MM.1S (cell line): ENCODE results near the gene RFFL.

Source experiments
- DNase-seq: peaks from one replicate; pipeline ENCODE4 v3.0.0-alpha.2; 2015
- H2AFZ ChIP-seq: fragments of 300-600 bp; sonication (generic); 2 replicates; pipeline ENCODE4 v1.6.0; 2016; ENCODE audit warnings: antibody characterized with exemption, low read length
- H3F3A ChIP-seq: fragments of 300-600 bp; sonication (generic); 2 replicates; pipeline ENCODE4 v1.6.1; 2016; ENCODE audit warnings: mild to moderate bottlenecking, antibody characterized with exemption, low read length, moderate library complexity, mixed read lengths; ENCODE audit not compliant: insufficient read depth
- H3K27ac ChIP-seq: fragments of 300-600 bp; sonication (generic); 2 replicates; pipeline ENCODE4 v1.5.1; 2016; ENCODE audit warnings: mild to moderate bottlenecking, low read length
- H3K27me3 ChIP-seq: fragments of 300-600 bp; sonication (generic); replicated peaks from 2 replicates; pipeline ENCODE4 v1.6.0; 2016; ENCODE audit warnings: low read length; ENCODE audit not compliant: insufficient read depth
- H3K36me3 ChIP-seq: fragments of 300-600 bp; sonication (generic); replicated peaks from 2 replicates; pipeline ENCODE4 v1.6.1; 2016; ENCODE audit warnings: mild to moderate bottlenecking, low read length, mixed read lengths; ENCODE audit not compliant: insufficient read depth
- H3K4me1 ChIP-seq: fragments of 300-600 bp; sonication (generic); 2 replicates; pipeline ENCODE4 v1.6.1; 2016; ENCODE audit warnings: low read length, mixed read lengths
- H3K4me2 ChIP-seq: fragments of 300-600 bp; sonication (generic); 2 replicates; pipeline ENCODE4 v1.6.0; 2016; ENCODE audit warnings: low read depth, low read length
- H3K4me3 ChIP-seq: fragments of 300-600 bp; sonication (generic); 2 replicates; pipeline ENCODE4 v1.5.1; 2016; ENCODE audit warnings: low read length, mixed read lengths
- H3K79me2 ChIP-seq: fragments of 300-600 bp; sonication (generic); 2 replicates; pipeline ENCODE4 v1.6.1; 2016; ENCODE audit warnings: mixed run types, low read length, mixed read lengths
- H3K9ac ChIP-seq: fragments of 300-600 bp; sonication (generic); 2 replicates; pipeline ENCODE4 v1.6.1; 2016; ENCODE audit warnings: low read length, mixed read lengths
- H3K9me2 ChIP-seq: fragments of 300-600 bp; sonication (generic); replicated peaks from 2 replicates; pipeline ENCODE4 v1.6.1; 2016; ENCODE audit warnings: mild to moderate bottlenecking, low read length, mixed read lengths; ENCODE audit not compliant: insufficient read depth
- H3K9me3 ChIP-seq: fragments of 300-600 bp; sonication (generic); replicated peaks from 2 replicates; pipeline ENCODE4 v1.6.1; 2016; ENCODE audit warnings: mild to moderate bottlenecking, low read length, mixed read lengths; ENCODE audit not compliant: insufficient read depth
- H4K20me1 ChIP-seq: fragments of 300-600 bp; sonication (generic); 2 replicates; pipeline ENCODE4 v1.6.1; 2016; ENCODE audit warnings: mild to moderate bottlenecking, low read length, moderate library complexity, mixed read lengths; ENCODE audit not compliant: insufficient read depth
- CTCF ChIP-seq: fragments of 300-600 bp; sonication (generic); IDR thresholded peaks from 2 replicates; pipeline ENCODE4 v1.5.1; 2016; ENCODE audit warnings: antibody characterized with exemption, low read length, mixed read lengths
- EZH2 ChIP-seq: fragments of 300-600 bp; sonication (generic); optimal IDR thresholded peaks from 2 replicates; pipeline ENCODE3; 2017; ENCODE audit warnings: low read depth, mild to moderate bottlenecking, antibody characterized with exemption, low read length, mixed read lengths
- EZH2phosphoT487 ChIP-seq: fragments of 300-600 bp; sonication (generic); IDR thresholded peaks from 2 replicates; pipeline ENCODE4 v1.6.1; 2018; ENCODE audit warnings: antibody characterized with exemption, low read length

Gene RFFL

GRCh38 chr17:35089586-35090296, 26.2 kb upstream of the RFFL start:
- Histone ChIP-seq H3K27ac (peak overlapping the region; percentile 25; the same call in 1 of the 2 replicates), H3K9me3 (no peaks in the 10 kb centered on the region), H4K20me1 (no peaks in the 10 kb centered on the region), H3F3A (peaks cover 10% of the 10 kb centered on the region), H3K4me3 (peak overlapping the region; percentile 44), H3K4me1 (peaks cover 16% of the 10 kb centered on the region), H3K36me3 (no peaks in the 10 kb centered on the region), H2AFZ (peak overlapping the region; percentile 70), H3K9ac (peak overlapping the region; percentile 39; the same call in 1 of the 2 replicates), H3K9me2 (no peaks in the 10 kb centered on the region), H3K27me3 (no peaks in the 10 kb centered on the region), H3K79me2 (peaks cover 37% of the 10 kb centered on the region), H3K4me2 (peak overlapping the region; percentile 74)
- DNase-seq: no peak
- TF ChIP-seq CTCF: no peak; the same call in 1 of the 2 replicates
- TF ChIP-seq EZH2: no peak
- TF ChIP-seq EZH2phosphoT487: no peak

- H4K20me1 ChIP-seq: no peaks in the 10 kb centered on the region
- H3K4me2 ChIP-seq: peak overlapping the region; percentile 75
- no peaks in the 10 kb centered on the region for H3K36me3 ChIP-seq
- no peaks in the 10 kb centered on the region for H3K9me2 ChIP-seq
- H3K4me3 ChIP-seq: peak overlapping the region; percentile 74
- H2AFZ ChIP-seq: peak overlapping the region; percentile 77
- peaks cover 10% of the 10 kb centered on the region for H3F3A ChIP-seq
- peak; percentile 86 for DNase-seq
- peaks cover 16% of the 10 kb centered on the region for H3K4me1 ChIP-seq
- H3K79me2 ChIP-seq: peaks cover 43% of the 10 kb centered on the region
- no peak for TF ChIP-seq EZH2phosphoT487
- TF ChIP-seq CTCF: peak; percentile 65
- peak overlapping the region; percentile 75 for H3K9ac ChIP-seq
- peak overlapping the region; percentile 67 for H3K27ac ChIP-seq
- H3K9me3 ChIP-seq: no peaks in the 10 kb centered on the region
- H3K27me3 ChIP-seq: no peaks in the 10 kb centered on the region
These were observed 25.5 kb upstream of the RFFL start for GRCh38 chr17:35088881-35089585.

- Histone ChIP-seq H3K36me3 (no peaks in the 10 kb centered on the region), H3K27me3 (no peaks in the 10 kb centered on the region), H3K9me3 (no peaks in the 10 kb centered on the region), H3K9me2 (no peaks in the 10 kb centered on the region), H3K79me2 (peaks cover 48% of the 10 kb centered on the region), H3K27ac (peak overlapping the region; percentile 67), H3K4me2 (peak overlapping the region; percentile 75), H2AFZ (peak overlapping the region; percentile 77), H3F3A (peaks cover 10% of the 10 kb centered on the region), H3K9ac (peak overlapping the region; percentile 75), H3K4me1 (peaks cover 16% of the 10 kb centered on the region), H3K4me3 (peak overlapping the region; percentile 74), H4K20me1 (no peaks in the 10 kb centered on the region)
- TF ChIP-seq EZH2phosphoT487: no peak
- no peak for TF ChIP-seq EZH2
- TF ChIP-seq CTCF: peak; percentile 34
- peak; percentile 28 for DNase-seq
These were observed 24.9 kb upstream of the RFFL start for GRCh38 chr17:35088356-35088880.
